Spleen (tissue), 7 donors: ENCODE measurements around the gene GRID2.

Experiments used
- CTCF ChIP-seq, 11 experiments: fragments of 200-600 bp in 7 of 11; fragments of 450-650 bp in 4 of 11; sonication (generic) in 4 of 11; IDR thresholded peaks in 8 of 11; conservative IDR thresholded peaks in 3 of 11; 1 replicate in 7 of 11; 2 replicates in 4 of 11; pipeline versions ENCODE4 v1.4.0 to v1.8.0; 2016 to 2021; ENCODE audit warnings: antibody characterized with exemption in 11 of 11, inconsistent platforms in 4 of 11, mild to moderate bottlenecking in 1 of 11
- POLR2A ChIP-seq, 3 donors: fragments of 450-650 bp; IDR thresholded peaks; one replicate each; pipeline ENCODE4 v1.5.1; 2017; ENCODE audit warnings: antibody characterized with exemption in 3 of 3, mild to moderate bottlenecking in 1 of 3
- POLR2AphosphoS5 ChIP-seq, 3 donors: sonication (generic); formaldehyde crosslinking; IDR thresholded peaks; one replicate each; pipeline ENCODE4 v1.5.1; 2017; ENCODE audit warnings: antibody characterized with exemption in 3 of 3
- donor health status: DM: no; HTN: no; CAD: no; lungs with moderate emphysema.
- donor health status: DM: no; HTN: no; CAD: no.
- donor health status: DM: no; HTN: no; CAD: no.

GRCh38 chr4:93183576-93183975, 879.8 kb downstream of the GRID2 start:
- TF ChIP-seq CTCF (IDR thresholded peaks at IDR 0.05 in 8 of 11, conservative IDR thresholded peaks at IDR 0.05 in 3 of 11), result no peak
- no peak for TF ChIP-seq POLR2AphosphoS5 (IDR thresholded peaks at IDR 0.05)
- no peak for TF ChIP-seq POLR2A (IDR thresholded peaks at IDR 0.05)
